ENCODE measurements around the gene PTPRF. TPM values are rescaled to one million over a fixed set of nuclear protein-coding genes. Genes with fewer than 3 reads are reported as not detected.

Gene PTPRF
- total and polyA plus RNA-seq, 2 experiments from 2014 or later = 96.0 to 115 TPM

DNA sequence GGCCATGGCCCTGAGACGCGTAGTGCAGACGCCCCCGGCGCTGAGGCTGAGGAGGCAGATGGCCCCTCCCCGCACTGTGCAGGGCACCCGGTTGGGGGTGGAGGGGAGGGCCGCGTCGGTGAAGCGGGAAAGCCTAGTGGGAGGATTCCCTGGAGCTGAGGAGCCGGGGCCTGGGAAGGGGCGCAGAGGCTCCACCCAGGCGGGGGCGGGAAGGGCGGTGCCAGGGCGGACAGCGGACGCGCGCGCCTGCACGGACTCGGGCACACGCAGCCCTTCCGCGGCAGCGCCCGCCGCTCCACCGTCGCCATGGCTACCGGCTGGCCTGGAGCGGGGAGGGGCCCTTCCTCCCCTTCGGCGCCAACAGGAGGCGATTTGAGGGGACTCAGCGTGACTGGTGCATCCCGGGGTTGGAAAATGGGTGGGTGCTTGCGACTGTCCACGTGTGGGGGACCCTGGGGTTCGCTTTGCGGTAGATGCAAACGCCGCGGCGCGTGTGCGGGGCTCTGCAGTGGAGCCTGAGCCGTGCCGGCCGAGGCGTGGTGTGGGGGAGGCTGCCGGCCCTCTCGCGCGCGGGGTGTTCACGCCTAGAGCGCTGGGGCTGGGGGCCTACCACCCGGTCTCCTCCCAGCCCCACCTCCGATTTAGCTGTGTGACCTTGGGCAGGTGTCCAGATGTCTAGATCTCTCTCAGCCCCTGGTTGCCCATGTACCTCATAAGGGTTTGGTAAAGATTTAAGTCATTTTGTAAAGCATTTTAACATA is 35.1 kb downstream of the PTPRF start:
- Histone ChIP-seq H3K4me3 (no peak overlapping the region), H4K20me1 (ENCODE audit: insufficient read depth, poor library complexity, severe bottlenecking) (peaks cover 3% of the 10 kb centered on the region)

DNA sequence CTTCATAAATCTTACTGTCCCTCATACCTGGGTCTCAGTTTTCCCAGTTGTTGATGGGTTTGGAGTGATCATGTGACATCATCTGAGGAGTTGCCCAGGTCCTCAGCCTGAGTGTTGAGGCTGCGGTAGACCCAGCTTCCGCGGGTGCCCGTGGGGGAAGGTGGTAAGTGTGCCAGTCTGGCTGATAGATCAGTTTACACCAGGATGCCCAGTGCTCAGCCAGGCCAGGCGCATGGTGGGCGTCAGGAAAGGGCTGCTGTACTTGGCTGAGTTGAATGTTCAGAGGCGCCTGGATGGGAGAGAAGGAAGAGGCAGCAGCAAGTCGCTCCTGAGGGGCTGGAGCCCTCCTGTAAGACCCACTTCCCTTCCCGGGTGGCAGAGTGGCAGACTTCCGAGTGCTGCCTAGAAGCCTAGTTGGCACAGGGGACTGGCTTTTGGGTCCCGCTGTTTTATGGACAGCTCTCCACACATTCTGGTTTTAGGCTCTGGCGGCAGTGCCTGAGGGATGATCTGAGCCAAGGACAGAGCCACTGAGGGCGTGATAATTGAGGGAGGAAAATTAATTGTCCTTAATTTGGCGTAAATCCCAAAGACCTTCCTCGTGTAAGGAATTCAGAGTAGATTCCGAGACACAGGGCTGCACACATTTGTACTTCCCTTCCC is 35.8 kb downstream of the PTPRF start:
- Histone ChIP-seq H4K20me1 (ENCODE audit: insufficient read depth, poor library complexity, severe bottlenecking) (peaks cover 3% of the 10 kb centered on the region), H3K9me2 (replicated peaks; ENCODE audit: insufficient read depth) (no peaks in the 10 kb centered on the region), H3K9me3 (ENCODE audit: low read depth) (no peaks in the 10 kb centered on the region), H3K27me3 (no peaks in the 10 kb centered on the region), H3K27ac (no peak overlapping the region), H3K4me2 (peak overlapping the region; percentile 86), H3K4me1 (ENCODE audit: insufficient read depth) (peaks cover 36% of the 10 kb centered on the region), H2AFZ (no peak overlapping the region), H3K79me2 (peaks cover 25% of the 10 kb centered on the region), H3K36me3 (replicated peaks; ENCODE audit: insufficient read depth, low read depth) (no peaks in the 10 kb centered on the region), H3K4me3 (no peak overlapping the region)
- DNase-seq (ENCODE audit: low spot score) = no peak
- WGBS (ENCODE audit: low lambda C conversion rate, missing lambda C conversion rate) = 93% methylated on average over 16 of the region's 16 CpGs
- no peak for TF ChIP-seq EZH2 (IDR thresholded peaks at IDR 0.05; ENCODE audit: borderline replicate concordance)
- TF ChIP-seq EZH2phosphoT487 (IDR thresholded peaks at IDR 0.05; ENCODE audit: low read depth, severe bottlenecking, unreplicated experiment) = no peak
- TF ChIP-seq, protein P1, sequence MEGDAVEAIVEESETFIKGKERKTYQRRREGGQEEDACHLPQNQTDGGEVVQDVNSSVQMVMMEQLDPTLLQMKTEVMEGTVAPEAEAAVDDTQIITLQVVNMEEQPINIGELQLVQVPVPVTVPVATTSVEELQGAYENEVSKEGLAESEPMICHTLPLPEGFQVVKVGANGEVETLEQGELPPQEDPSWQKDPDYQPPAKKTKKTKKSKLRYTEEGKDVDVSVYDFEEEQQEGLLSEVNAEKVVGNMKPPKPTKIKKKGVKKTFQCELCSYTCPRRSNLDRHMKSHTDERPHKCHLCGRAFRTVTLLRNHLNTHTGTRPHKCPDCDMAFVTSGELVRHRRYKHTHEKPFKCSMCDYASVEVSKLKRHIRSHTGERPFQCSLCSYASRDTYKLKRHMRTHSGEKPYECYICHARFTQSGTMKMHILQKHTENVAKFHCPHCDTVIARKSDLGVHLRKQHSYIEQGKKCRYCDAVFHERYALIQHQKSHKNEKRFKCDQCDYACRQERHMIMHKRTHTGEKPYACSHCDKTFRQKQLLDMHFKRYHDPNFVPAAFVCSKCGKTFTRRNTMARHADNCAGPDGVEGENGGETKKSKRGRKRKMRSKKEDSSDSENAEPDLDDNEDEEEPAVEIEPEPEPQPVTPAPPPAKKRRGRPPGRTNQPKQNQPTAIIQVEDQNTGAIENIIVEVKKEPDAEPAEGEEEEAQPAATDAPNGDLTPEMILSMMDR (IDR thresholded peaks at IDR 0.05; ENCODE audit: poor library complexity) = no peak

More for the DNA sequence above, 35.1 kb downstream of the PTPRF start:
- peaks cover 36% of the 10 kb centered on the region for H3K4me1 ChIP-seq (ENCODE audit: insufficient read depth)
- H2AFZ ChIP-seq = no peak overlapping the region
- DNase-seq (ENCODE audit: low spot score) = peak; percentile 87
- H3K79me2 ChIP-seq = peaks cover 30% of the 10 kb centered on the region
- H3K9me2 ChIP-seq (replicated peaks; ENCODE audit: insufficient read depth) = no peaks in the 10 kb centered on the region
- no peaks in the 10 kb centered on the region for H3K27me3 ChIP-seq
- H3K27ac ChIP-seq = peak overlapping the region; percentile 82
- TF ChIP-seq EZH2 (IDR thresholded peaks at IDR 0.05; ENCODE audit: borderline replicate concordance) (no peak), EZH2phosphoT487 (IDR thresholded peaks at IDR 0.05; ENCODE audit: low read depth, severe bottlenecking, unreplicated experiment) (no peak)
- TF ChIP-seq, protein P1 (IDR thresholded peaks at IDR 0.05; ENCODE audit: poor library complexity) = no peak
- H3K36me3 ChIP-seq (replicated peaks; ENCODE audit: insufficient read depth, low read depth) = no peaks in the 10 kb centered on the region
- no peaks in the 10 kb centered on the region for H3K9me3 ChIP-seq (ENCODE audit: low read depth)
- 47% methylated on average over 37 of the region's 62 CpGs for WGBS (ENCODE audit: low lambda C conversion rate, missing lambda C conversion rate)
- H3K4me2 ChIP-seq = peak overlapping the region; percentile 86

DNA sequence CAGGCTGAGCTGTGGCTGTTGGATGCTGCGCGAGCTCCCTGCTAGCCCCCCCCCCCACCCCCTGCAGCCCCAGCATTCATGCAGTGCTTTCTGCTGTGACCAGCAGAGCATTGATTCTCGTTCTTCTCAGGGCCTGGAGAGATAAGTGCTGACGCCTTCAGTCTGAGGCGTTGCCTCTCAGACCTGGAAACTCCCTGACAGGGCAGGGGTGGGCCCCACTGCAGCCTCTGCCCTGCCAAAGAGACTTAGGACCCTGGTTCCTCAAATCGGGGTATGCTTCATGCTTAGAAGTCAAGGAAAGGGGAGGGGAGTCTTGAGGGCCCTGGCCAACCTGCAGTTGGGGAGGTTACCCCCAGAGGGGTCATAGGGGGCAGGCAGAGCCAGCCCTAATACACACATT is 38.5 kb downstream of the PTPRF start:
- no peak overlapping the region for H3K4me3 ChIP-seq
- peaks cover 31% of the 10 kb centered on the region for H3K4me1 ChIP-seq (ENCODE audit: insufficient read depth)
- no peak overlapping the region for H3K4me2 ChIP-seq
- no peak for DNase-seq (ENCODE audit: low spot score)
- 87% methylated on average over 5 of the region's 6 CpGs for WGBS (ENCODE audit: low lambda C conversion rate, missing lambda C conversion rate)
- no peaks in the 10 kb centered on the region for H3K27me3 ChIP-seq
- no peaks in the 10 kb centered on the region for H3K9me2 ChIP-seq (replicated peaks; ENCODE audit: insufficient read depth)
- peaks cover 3% of the 10 kb centered on the region for H4K20me1 ChIP-seq (ENCODE audit: insufficient read depth, poor library complexity, severe bottlenecking)
- TF ChIP-seq EZH2 (IDR thresholded peaks at IDR 0.05; ENCODE audit: borderline replicate concordance) (no peak), EZH2phosphoT487 (IDR thresholded peaks at IDR 0.05; ENCODE audit: low read depth, severe bottlenecking, unreplicated experiment) (no peak)
- TF ChIP-seq, protein P1 (IDR thresholded peaks at IDR 0.05; ENCODE audit: poor library complexity) = no peak
- H3K36me3 ChIP-seq (replicated peaks; ENCODE audit: insufficient read depth, low read depth) = no peaks in the 10 kb centered on the region
- H3K9me3 ChIP-seq (ENCODE audit: low read depth) = no peaks in the 10 kb centered on the region
- H3K79me2 ChIP-seq = peaks cover 16% of the 10 kb centered on the region
- H3K27ac ChIP-seq = no peak overlapping the region
- H2AFZ ChIP-seq = no peak overlapping the region

All from hepatocyte (in vitro differentiated cells).